MM.1S (cell line): ENCODE measurements around the gene ANKS3.

Experiments used
- CTCF ChIP-seq: fragments of 300-600 bp; sonication (generic); IDR thresholded peaks from 2 replicates; pipeline ENCODE4 v1.5.1; 2016; ENCODE audit warnings: antibody characterized with exemption, low read length, mixed read lengths
- EZH2 ChIP-seq: fragments of 300-600 bp; sonication (generic); optimal IDR thresholded peaks from 2 replicates; pipeline ENCODE3; 2017; ENCODE audit warnings: low read depth, mild to moderate bottlenecking, antibody characterized with exemption, low read length, mixed read lengths
- EZH2phosphoT487 ChIP-seq: fragments of 300-600 bp; sonication (generic); IDR thresholded peaks from 2 replicates; pipeline ENCODE4 v1.6.1; 2018; ENCODE audit warnings: antibody characterized with exemption, low read length

GRCh38 chr16:4661661-4662060 is 72.4 kb downstream of the ANKS3 start:
- TF ChIP-seq CTCF, result no peak
- no peak for TF ChIP-seq EZH2
- no peak for TF ChIP-seq EZH2phosphoT487
